ENCODE data around the gene ATP2A3.

ATP2A3 gene

GRCh38 chr17:3921502-3922319, 42.5 kb downstream of the ATP2A3 start:
- no peak for DNase-seq (ENCODE audit: low read depth)
- TF ChIP-seq CTCF (IDR thresholded peaks at IDR 0.05; ENCODE audit: low read length, missing control alignments): no peak
- H3K4me3 ChIP-seq (replicated peaks; ENCODE audit: low read depth, low read length): no peak overlapping the region

- DNase-seq (ENCODE audit: low read depth): no peak
- TF ChIP-seq CTCF (IDR thresholded peaks at IDR 0.05; ENCODE audit: low read length, missing control alignments): no peak
- no peak overlapping the region for H3K4me3 ChIP-seq (replicated peaks; ENCODE audit: low read depth, low read length)
Measured at GRCh38 chr17:3921006-3921405, 43.2 kb downstream of the ATP2A3 start.

GRCh38 chr17:3919123-3919624, 45.1 kb downstream of the ATP2A3 start:
- no peak for TF ChIP-seq CTCF (IDR thresholded peaks at IDR 0.05; ENCODE audit: low read length, missing control alignments)

GRCh38 chr17:3918372-3919122, 45.7 kb downstream of the ATP2A3 start:
- TF ChIP-seq CTCF (IDR thresholded peaks at IDR 0.05; ENCODE audit: low read length, missing control alignments): no peak
- no peak for DNase-seq (ENCODE audit: low read depth)
- no peak overlapping the region for H3K4me3 ChIP-seq (replicated peaks; ENCODE audit: low read depth, low read length)

More at GRCh38 chr17:3919123-3919624, 45.1 kb downstream of the ATP2A3 start:
- DNase-seq (ENCODE audit: low read depth): no peak
- no peak overlapping the region for H3K4me3 ChIP-seq (replicated peaks; ENCODE audit: low read depth, low read length)

- H3K4me3 ChIP-seq (replicated peaks; ENCODE audit: low read depth, low read length): no peak overlapping the region
- no peak for TF ChIP-seq CTCF (IDR thresholded peaks at IDR 0.05; ENCODE audit: low read length, missing control alignments)
- peak; percentile 57 for DNase-seq (ENCODE audit: low read depth)
Measured at GRCh38 chr17:3917391-3917931, 46.8 kb downstream of the ATP2A3 start.

- H3K4me3 ChIP-seq (replicated peaks; ENCODE audit: low read depth, low read length): no peak overlapping the region
- TF ChIP-seq CTCF (IDR thresholded peaks at IDR 0.05; ENCODE audit: low read length, missing control alignments): no peak
- no peak for DNase-seq (ENCODE audit: low read depth)
Measured at GRCh38 chr17:3916825-3917224, 47.4 kb downstream of the ATP2A3 start.
